ENCODE measurements around the gene SCARF2. TPM values are rescaled to one million over a fixed set of nuclear protein-coding genes. Genes with fewer than 3 reads are reported as not detected.
"Not testable (repeated sequence)": the region's sequence is repeated elsewhere in the genome, so short reads cannot be mapped to it uniquely, and the experiment has no call there.

The SCARF2 gene
- total RNA-seq = 10 to 100 TPM in 2 of 4 donors, 1 to 10 TPM in 2; 9.4 to 17.9 (median 12.3) TPM

- TF ChIP-seq, protein P1, sequence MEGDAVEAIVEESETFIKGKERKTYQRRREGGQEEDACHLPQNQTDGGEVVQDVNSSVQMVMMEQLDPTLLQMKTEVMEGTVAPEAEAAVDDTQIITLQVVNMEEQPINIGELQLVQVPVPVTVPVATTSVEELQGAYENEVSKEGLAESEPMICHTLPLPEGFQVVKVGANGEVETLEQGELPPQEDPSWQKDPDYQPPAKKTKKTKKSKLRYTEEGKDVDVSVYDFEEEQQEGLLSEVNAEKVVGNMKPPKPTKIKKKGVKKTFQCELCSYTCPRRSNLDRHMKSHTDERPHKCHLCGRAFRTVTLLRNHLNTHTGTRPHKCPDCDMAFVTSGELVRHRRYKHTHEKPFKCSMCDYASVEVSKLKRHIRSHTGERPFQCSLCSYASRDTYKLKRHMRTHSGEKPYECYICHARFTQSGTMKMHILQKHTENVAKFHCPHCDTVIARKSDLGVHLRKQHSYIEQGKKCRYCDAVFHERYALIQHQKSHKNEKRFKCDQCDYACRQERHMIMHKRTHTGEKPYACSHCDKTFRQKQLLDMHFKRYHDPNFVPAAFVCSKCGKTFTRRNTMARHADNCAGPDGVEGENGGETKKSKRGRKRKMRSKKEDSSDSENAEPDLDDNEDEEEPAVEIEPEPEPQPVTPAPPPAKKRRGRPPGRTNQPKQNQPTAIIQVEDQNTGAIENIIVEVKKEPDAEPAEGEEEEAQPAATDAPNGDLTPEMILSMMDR (IDR thresholded peaks at IDR 0.05) = no peak
- peak; percentile 70 for ATAC-seq (ENCODE audit: low FRiP score)
- no peak for DNase-seq (ENCODE audit: low spot score)
Observed at GRCh38 chr22:20437613-20438426, at the start of gene SCARF2. TSS of gene SCARF2 (minus strand) at chr22:20437825. CDS start at chr22:20437754, 71 bp downstream.

DNA sequence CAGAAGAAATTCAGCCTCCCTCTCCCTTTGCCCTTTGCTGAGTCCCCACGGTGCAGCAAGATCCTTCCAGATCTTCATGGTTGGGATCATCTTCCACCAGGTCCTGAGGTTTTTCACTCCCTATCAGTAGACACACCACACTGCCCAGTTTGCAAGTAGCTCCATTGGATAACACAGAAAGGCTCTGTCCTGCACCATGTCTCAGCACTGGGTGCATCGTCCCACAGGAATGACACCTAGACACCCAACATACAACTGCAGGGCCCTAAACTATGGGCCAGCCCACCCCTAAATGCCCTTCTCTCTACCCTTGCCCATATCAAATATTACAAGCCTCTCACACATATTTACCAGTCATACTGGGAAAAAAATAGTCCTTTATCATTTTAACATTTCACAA lies 48.6 kb upstream of the SCARF2 start:
- DNase-seq (ENCODE audit: low spot score) (no peak), ATAC-seq (ENCODE audit: low FRiP score) (no peak)
- TF ChIP-seq, protein P1 (IDR thresholded peaks at IDR 0.05) = no peak

GRCh38 chr22:20484948-20485683 lies 47.5 kb upstream of the SCARF2 start:
- DNase-seq (ENCODE audit: low spot score) (no peak), ATAC-seq (ENCODE audit: low FRiP score) (no peak)
- TF ChIP-seq, protein P1 (IDR thresholded peaks at IDR 0.05) = no peak

- ATAC-seq (ENCODE audit: low FRiP score) (no peak), DNase-seq (ENCODE audit: low spot score) (no peak)
- TF ChIP-seq, protein P1 (IDR thresholded peaks at IDR 0.05) = no peak
Observed at GRCh38 chr22:20483771-20484170, 46.1 kb upstream of the SCARF2 start.

GRCh38 chr22:20483143-20483506 lies 45.5 kb upstream of the SCARF2 start:
- ATAC-seq (ENCODE audit: low FRiP score); DNase-seq (ENCODE audit: low spot score): not testable (repeated sequence)

- DNase-seq (ENCODE audit: low spot score) (no peak), ATAC-seq (ENCODE audit: low FRiP score) (no peak)
- TF ChIP-seq, protein P1 (IDR thresholded peaks at IDR 0.05) = no peak
Observed at GRCh38 chr22:20479612-20480196, 42.1 kb upstream of the SCARF2 start.

GRCh38 chr22:20478059-20478458 lies 40.4 kb upstream of the SCARF2 start:
- not testable (repeated sequence) for DNase-seq (ENCODE audit: low spot score); ATAC-seq (ENCODE audit: low FRiP score)

GRCh38 chr22:20475569-20475968 lies 37.9 kb upstream of the SCARF2 start:
- not testable (repeated sequence) for DNase-seq (ENCODE audit: low spot score); ATAC-seq (ENCODE audit: low FRiP score)
